Measurements from ENCODE around the gene LYPD6. TPM values are rescaled to one million over a fixed set of nuclear protein-coding genes. Genes with fewer than 3 reads are reported as not detected.

LYPD6 gene
- total RNA-seq, 1 experiment from 2014 or later = 0.74 TPM

DNA sequence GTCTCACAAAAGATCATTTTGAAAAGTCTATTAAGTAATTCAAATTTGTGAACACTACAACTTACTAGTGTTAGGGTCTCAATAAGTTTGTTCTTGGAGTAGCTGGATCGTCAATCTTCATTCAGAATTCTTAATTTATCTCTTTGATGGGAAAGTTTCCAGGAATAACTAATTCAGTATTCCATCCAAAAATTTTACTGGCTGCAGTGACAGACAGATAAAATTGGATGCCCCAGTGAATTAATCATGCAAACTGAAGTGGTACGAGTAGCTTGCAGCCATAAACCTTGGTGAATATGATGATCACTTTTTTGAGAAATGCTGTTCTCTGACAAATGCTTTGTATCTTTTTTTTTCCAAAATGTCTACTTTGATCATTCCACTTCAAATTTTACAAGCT, 112.8 kb downstream of the LYPD6 start:
- Histone ChIP-seq H3K79me2 (ENCODE audit: low read depth) (no peaks in the 10 kb centered on the region), H2AFZ (no peak overlapping the region), H3K36me3 (ENCODE audit: low read depth) (no peaks in the 10 kb centered on the region), H3K27me3 (ENCODE audit: insufficient read depth, low read depth) (no peaks in the 10 kb centered on the region), H3K9me2 (ENCODE audit: insufficient read depth) (no peaks in the 10 kb centered on the region), H3K4me3 (no peak overlapping the region), H3K9me3 (ENCODE audit: insufficient read depth, low read depth) (no peaks in the 10 kb centered on the region), H4K20me1 (ENCODE audit: insufficient read depth) (no peaks in the 10 kb centered on the region), H3K4me1 (replicated peaks; ENCODE audit: insufficient read depth) (no peaks in the 10 kb centered on the region), H3K27ac (no peak overlapping the region), H3K4me2 (no peak overlapping the region), H3F3A (ENCODE audit: insufficient read depth, low read depth) (no peaks in the 10 kb centered on the region)
- no peak for DNase-seq
- TF ChIP-seq CTCF (conservative IDR thresholded peaks at IDR 0.05) = no peak
- no peak for TF ChIP-seq EZH2 (IDR thresholded peaks at IDR 0.05; ENCODE audit: low read depth)
- no TSS peak for BruUV-seq (replicated peaks)
- ChIA-PET POLR2A (ENCODE audit: unreplicated experiment) (no interaction called here), CTCF (no interaction called here)
- intact Hi-C loops (cut with micrococcal nuclease; ENCODE audit: unreplicated experiment) = no loop called here

DNA sequence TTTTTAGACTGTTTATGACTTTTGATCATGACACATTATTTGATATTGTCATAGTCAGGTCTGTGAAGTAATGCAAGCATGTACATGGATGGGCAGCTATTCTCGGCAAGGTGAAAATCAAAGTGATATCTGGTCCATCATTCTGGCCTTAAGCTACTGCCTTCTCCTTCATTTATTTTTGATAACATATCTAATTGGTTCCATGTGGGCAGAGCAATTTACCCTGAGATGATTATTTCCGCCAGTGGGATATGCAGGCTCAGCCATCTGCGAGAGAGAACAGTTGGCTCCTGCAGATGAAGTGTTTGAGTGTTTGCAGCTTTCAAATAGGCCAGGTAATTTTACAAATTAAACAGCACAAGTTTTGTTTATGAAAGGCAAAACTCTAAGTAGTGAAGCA, 116.4 kb downstream of the LYPD6 start:
- Histone ChIP-seq H3K9me2 (ENCODE audit: insufficient read depth) (no peaks in the 10 kb centered on the region), H3K4me1 (replicated peaks; ENCODE audit: insufficient read depth) (peaks cover 6% of the 10 kb centered on the region), H3K27me3 (ENCODE audit: insufficient read depth, low read depth) (no peaks in the 10 kb centered on the region), H3K4me3 (no peak overlapping the region), H3F3A (ENCODE audit: insufficient read depth, low read depth) (no peaks in the 10 kb centered on the region), H4K20me1 (ENCODE audit: insufficient read depth) (no peaks in the 10 kb centered on the region), H3K4me2 (no peak overlapping the region), H3K27ac (no peak overlapping the region), H2AFZ (no peak overlapping the region), H3K79me2 (ENCODE audit: low read depth) (no peaks in the 10 kb centered on the region), H3K9me3 (ENCODE audit: insufficient read depth, low read depth) (no peaks in the 10 kb centered on the region), H3K36me3 (ENCODE audit: low read depth) (no peaks in the 10 kb centered on the region)
- CTCF ChIA-PET = no interaction called here
- intact Hi-C loops (cut with micrococcal nuclease; ENCODE audit: unreplicated experiment) = no loop called here
- no TSS peak for BruUV-seq (replicated peaks)
- TF ChIP-seq EZH2 (IDR thresholded peaks at IDR 0.05; ENCODE audit: low read depth) (no peak), CTCF (conservative IDR thresholded peaks at IDR 0.05) (no peak)
- POLR2A ChIA-PET (ENCODE audit: unreplicated experiment) = no interaction called here
- no peak for DNase-seq

DNA sequence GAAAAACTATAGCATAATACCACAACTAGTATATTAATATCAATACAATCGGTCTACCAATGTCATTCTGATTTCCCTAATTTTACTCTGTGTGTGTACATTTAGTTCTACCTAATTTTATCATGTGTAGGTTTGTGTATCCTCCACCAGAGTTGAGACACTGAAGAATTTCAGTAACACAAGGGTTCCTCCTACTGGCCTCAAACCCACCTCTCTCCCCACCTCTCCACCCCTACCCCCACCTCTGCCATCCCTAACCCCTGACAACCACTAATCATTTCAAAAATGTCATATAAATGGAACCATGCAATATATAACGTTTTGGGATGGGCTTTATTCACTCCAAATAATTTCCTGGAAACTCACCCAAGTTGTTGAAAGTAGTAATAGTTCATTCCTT, 117.9 kb downstream of the LYPD6 start:
- Histone ChIP-seq H4K20me1 (ENCODE audit: insufficient read depth) (no peaks in the 10 kb centered on the region), H3K4me3 (no peak overlapping the region), H3K4me1 (replicated peaks; ENCODE audit: insufficient read depth) (peaks cover 10% of the 10 kb centered on the region), H2AFZ (no peak overlapping the region), H3K27me3 (ENCODE audit: insufficient read depth, low read depth) (no peaks in the 10 kb centered on the region), H3K9me2 (ENCODE audit: insufficient read depth) (no peaks in the 10 kb centered on the region), H3K4me2 (no peak overlapping the region), H3K36me3 (ENCODE audit: low read depth) (no peaks in the 10 kb centered on the region), H3K27ac (no peak overlapping the region), H3K9me3 (ENCODE audit: insufficient read depth, low read depth) (no peaks in the 10 kb centered on the region), H3F3A (ENCODE audit: insufficient read depth, low read depth) (no peaks in the 10 kb centered on the region), H3K79me2 (ENCODE audit: low read depth) (no peaks in the 10 kb centered on the region)
- no TSS peak for BruUV-seq (replicated peaks)
- TF ChIP-seq CTCF (conservative IDR thresholded peaks at IDR 0.05) = no peak
- TF ChIP-seq EZH2 (IDR thresholded peaks at IDR 0.05; ENCODE audit: low read depth) = no peak
- ChIA-PET CTCF (no interaction called here), POLR2A (ENCODE audit: unreplicated experiment) (no interaction called here)
- DNase-seq = no peak
- intact Hi-C loops (cut with micrococcal nuclease; ENCODE audit: unreplicated experiment) = no loop called here

Measured in PC-9 (cell line).